Measurements from ENCODE around the gene TPGS2. TPM values are rescaled to one million over a fixed set of nuclear protein-coding genes. Genes with fewer than 3 reads are reported as not detected.

Gene TPGS2
- total and polyA plus RNA-seq, 11 donors = 12.5 to 67.6 (median 36.5) TPM

DNA sequence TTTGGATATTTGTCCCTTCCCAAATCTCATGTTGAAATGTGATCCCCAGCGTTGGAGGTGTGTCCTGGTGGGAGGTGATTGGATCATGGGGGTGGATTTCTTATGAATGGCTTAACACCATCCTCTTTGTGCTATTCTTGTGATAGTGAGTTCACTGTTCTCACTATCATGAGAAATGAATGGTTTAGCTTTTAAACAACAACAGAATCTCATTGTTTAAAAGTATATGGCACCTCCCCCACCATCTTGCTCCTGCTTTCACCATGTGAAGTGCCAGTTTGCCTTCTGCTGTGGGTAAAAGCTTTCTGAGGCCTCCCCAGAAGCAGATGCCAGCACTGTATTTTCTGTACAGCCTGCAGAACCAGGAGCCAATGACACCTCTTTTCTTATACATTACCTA, 38.3 kb upstream of the TPGS2 start:
- Histone ChIP-seq H3K4me3 (no peak overlapping the region), H3K4me1 (no peaks in the 10 kb centered on the region), H3K27me3 (no peaks in the 10 kb centered on the region), H3K27ac (no peak overlapping the region), H3K36me3 (peaks cover 0 to 13% (median 0%) of the 10 kb centered on the region in 9 donors), H3K9me3 (no peaks in the 10 kb centered on the region)
- no peak for DNase-seq
- TF ChIP-seq, protein P1, sequence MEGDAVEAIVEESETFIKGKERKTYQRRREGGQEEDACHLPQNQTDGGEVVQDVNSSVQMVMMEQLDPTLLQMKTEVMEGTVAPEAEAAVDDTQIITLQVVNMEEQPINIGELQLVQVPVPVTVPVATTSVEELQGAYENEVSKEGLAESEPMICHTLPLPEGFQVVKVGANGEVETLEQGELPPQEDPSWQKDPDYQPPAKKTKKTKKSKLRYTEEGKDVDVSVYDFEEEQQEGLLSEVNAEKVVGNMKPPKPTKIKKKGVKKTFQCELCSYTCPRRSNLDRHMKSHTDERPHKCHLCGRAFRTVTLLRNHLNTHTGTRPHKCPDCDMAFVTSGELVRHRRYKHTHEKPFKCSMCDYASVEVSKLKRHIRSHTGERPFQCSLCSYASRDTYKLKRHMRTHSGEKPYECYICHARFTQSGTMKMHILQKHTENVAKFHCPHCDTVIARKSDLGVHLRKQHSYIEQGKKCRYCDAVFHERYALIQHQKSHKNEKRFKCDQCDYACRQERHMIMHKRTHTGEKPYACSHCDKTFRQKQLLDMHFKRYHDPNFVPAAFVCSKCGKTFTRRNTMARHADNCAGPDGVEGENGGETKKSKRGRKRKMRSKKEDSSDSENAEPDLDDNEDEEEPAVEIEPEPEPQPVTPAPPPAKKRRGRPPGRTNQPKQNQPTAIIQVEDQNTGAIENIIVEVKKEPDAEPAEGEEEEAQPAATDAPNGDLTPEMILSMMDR (IDR thresholded peaks at IDR 0.05) = no peak
- no peak for TF ChIP-seq POLR2A (IDR thresholded peaks at IDR 0.05)
- intact Hi-C loops (cut with DNase I) = no loop called here
- WGBS, 4 donors = 90 to 97% (median 96%) methylated on average over 1 of the region's 1 CpG
- ATAC-seq = no peak

DNA sequence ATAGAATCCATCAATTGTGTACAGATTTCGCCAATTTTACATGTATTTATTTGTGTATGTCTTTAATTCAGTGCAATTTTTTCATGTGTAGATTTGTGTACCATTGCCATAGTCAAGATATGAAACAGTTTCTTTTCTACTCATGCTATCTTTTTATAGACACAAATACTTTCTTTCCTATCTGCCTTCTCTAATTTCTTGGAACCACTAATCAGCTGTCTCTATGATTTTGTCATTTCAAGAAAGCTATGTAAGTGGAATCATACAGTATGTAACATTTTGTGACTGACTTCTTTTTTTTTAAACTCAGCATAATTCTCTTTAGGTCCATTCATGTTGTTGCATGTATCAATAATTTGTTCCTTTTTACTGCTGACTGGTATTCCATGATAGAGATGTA, 33.4 kb upstream of the TPGS2 start:
- 90 to 98% (median 96%) methylated on average over 1 of the region's 1 CpG for WGBS, 4 donors
- H3K9me3 ChIP-seq = no peaks in the 10 kb centered on the region
- intact Hi-C loops (cut with DNase I) = no loop called here
- no peak overlapping the region for H3K4me3 ChIP-seq
- H3K27ac ChIP-seq = no peak overlapping the region
- no peaks in the 10 kb centered on the region for H3K27me3 ChIP-seq
- no peak for TF ChIP-seq POLR2A (IDR thresholded peaks at IDR 0.05)
- TF ChIP-seq, protein P1 (IDR thresholded peaks at IDR 0.05) = no peak
- peaks cover 0 to 10% (median 0%) of the 10 kb centered on the region in 9 donors for H3K36me3 ChIP-seq
- no peak for DNase-seq
- ATAC-seq = no peak
- peaks cover 0 to 1% (median 0%) of the 10 kb centered on the region in 12 donors for H3K4me1 ChIP-seq

DNA sequence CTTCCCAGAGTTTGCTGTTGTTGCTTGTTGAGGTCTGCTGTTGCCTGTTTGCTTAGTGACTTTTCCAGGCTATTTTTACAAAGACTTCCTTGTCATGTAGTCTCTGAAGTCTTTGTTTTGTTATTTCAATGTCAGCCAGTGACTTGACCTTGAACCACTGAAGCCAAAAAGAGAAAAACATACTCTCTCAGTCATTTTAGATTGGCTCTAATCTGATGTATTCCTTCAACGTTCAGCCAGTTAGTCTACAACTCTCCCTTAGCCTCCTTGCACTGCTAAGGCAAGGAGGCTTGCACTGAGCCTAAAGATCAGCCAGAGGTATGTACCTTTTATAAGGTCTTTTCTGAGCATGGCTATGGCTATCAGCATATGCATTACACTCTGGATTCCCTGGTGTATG, 28.0 kb upstream of the TPGS2 start:
- ATAC-seq (no peak), DNase-seq (no peak)
- H3K36me3 ChIP-seq = peaks cover 0 to 11% (median 1%) of the 10 kb centered on the region in 9 donors
- peaks cover 0 to 14% (median 3%) of the 10 kb centered on the region in 12 donors for H3K9me3 ChIP-seq
- no peak for TF ChIP-seq POLR2A (IDR thresholded peaks at IDR 0.05)
- TF ChIP-seq, protein P1 (IDR thresholded peaks at IDR 0.05) = no peak
- no peaks in the 10 kb centered on the region for H3K27me3 ChIP-seq
- no peak overlapping the region for H3K4me3 ChIP-seq
- no peak overlapping the region for H3K27ac ChIP-seq
- H3K4me1 ChIP-seq = peaks cover 0 to 13% (median 0%) of the 10 kb centered on the region in 12 donors
- intact Hi-C loops (cut with DNase I) = no loop called here
- 3 to 20% (median 15%) methylated on average over 1 of the region's 1 CpG for WGBS, 4 donors

DNA sequence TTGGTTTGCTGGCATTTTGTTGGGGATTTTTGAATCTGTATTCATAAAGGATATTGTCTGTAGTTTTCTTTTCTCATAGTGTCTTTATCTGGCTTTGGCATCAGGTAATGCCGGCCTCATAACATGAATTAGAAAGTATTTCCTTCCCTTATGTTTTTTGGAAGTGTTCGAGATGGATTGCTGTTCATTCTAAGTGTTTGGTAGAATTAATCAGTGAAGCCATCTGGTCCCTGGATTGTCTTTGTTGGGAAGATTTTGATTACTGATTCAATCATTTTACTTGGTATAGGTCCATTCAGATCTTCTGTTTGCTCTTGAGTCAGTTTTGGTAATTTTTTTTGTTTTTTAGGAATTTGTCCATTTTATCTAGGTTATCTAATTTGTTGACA, 22.4 kb upstream of the TPGS2 start:
- peaks cover 0 to 23% (median 4%) of the 10 kb centered on the region in 12 donors for H3K9me3 ChIP-seq
- peaks cover 0 to 15% (median 0%) of the 10 kb centered on the region in 9 donors for H3K36me3 ChIP-seq
- H3K27ac ChIP-seq = no peak overlapping the region
- no peaks in the 10 kb centered on the region for H3K27me3 ChIP-seq
- no peak for TF ChIP-seq POLR2A (IDR thresholded peaks at IDR 0.05)
- TF ChIP-seq, protein P1 (IDR thresholded peaks at IDR 0.05) = no peak
- intact Hi-C loops (cut with DNase I) = no loop called here
- 63 to 83% (median 71%) methylated on average over 2 of the region's 2 CpGs for WGBS, 4 donors
- no peak for DNase-seq
- no peak for ATAC-seq
- peaks cover 0 to 2% (median 0%) of the 10 kb centered on the region in 12 donors for H3K4me1 ChIP-seq
- H3K4me3 ChIP-seq = no peak overlapping the region

Data from heart left ventricle (tissue), 16 donors.